ENCODE data around the gene MS4A15.

MS4A15 gene

DNA sequence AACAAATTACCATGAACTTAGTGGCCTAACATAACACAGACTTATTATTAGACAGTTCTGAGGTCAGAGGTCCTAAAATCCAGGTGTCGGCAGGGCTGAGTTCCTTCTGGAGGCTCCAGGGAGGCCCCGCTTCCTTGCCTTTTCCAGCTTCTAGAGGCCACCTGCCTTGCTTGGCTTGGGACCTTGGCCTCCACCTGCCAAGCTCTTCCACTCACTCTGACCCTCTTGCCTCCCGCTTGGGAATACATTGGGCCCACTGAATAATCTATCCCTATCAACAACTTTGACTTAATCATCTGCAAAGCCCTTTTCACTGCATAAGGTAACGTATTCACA is 25.3 kb downstream of the MS4A15 start:
- TF ChIP-seq, protein P1, sequence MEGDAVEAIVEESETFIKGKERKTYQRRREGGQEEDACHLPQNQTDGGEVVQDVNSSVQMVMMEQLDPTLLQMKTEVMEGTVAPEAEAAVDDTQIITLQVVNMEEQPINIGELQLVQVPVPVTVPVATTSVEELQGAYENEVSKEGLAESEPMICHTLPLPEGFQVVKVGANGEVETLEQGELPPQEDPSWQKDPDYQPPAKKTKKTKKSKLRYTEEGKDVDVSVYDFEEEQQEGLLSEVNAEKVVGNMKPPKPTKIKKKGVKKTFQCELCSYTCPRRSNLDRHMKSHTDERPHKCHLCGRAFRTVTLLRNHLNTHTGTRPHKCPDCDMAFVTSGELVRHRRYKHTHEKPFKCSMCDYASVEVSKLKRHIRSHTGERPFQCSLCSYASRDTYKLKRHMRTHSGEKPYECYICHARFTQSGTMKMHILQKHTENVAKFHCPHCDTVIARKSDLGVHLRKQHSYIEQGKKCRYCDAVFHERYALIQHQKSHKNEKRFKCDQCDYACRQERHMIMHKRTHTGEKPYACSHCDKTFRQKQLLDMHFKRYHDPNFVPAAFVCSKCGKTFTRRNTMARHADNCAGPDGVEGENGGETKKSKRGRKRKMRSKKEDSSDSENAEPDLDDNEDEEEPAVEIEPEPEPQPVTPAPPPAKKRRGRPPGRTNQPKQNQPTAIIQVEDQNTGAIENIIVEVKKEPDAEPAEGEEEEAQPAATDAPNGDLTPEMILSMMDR (conservative IDR thresholded peaks at IDR 0.05; ENCODE audit: low read depth, low read length) = no peak
- no peak for DNase-seq (ENCODE audit: low read depth)
- no peak overlapping the region for H3K4me3 ChIP-seq (ENCODE audit: low read depth, low read length)

DNA sequence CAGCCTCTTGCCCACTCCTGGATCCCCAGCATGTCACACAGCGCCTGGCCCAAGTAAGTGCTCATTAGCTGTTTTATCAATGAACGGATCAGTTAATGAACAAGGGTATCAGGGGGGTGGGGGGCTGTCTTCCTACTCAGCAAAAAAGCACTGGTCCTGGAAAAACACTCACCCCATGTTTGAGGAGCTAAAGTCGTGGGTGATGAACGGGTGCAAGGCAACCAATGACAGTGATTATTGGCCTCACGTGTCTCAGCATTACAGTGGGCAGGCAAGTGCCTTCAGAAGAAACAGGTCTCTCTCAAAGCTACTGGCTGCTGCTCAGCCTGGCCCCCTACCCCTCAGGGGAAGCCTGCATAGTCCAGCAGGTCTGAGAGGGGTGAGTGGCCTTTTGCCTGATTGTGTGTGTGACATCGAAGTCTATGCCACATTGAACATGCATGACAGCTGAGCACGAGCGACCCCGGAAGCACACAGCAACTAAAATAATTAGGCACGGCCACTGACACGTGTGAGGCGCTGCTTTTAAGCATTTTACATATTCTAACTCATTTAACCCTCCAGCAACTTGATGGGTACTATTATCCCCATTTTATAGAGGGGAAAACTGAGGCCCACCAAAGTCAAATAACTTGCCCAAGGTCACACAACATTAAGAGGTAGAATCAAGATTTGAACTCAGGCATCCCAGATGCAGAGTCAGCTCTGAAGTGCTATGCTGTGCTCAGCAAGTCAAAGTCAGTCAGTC is 25.9 kb downstream of the MS4A15 start:
- no peak overlapping the region for H3K4me3 ChIP-seq (ENCODE audit: low read depth, low read length)
- TF ChIP-seq, protein P1 (conservative IDR thresholded peaks at IDR 0.05; ENCODE audit: low read depth, low read length) = no peak
- no peak for DNase-seq (ENCODE audit: low read depth)

DNA sequence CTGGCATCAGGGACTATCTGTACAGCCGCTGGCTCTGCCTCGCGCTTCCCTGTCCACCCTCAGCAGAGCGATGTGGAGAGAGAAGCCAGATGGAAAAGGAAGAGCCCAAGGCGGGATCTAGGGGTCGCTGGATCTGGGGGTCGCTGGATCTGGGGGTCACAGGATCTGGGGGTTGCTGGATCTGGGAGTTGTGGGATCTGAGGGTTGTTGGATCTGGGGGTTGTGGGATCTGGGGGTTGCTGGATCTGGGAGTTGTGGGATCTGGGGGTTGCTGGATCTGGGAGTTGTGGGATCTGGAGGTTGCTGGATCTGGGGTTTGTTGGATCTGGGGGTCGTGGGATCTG is 26.4 kb downstream of the MS4A15 start:
- DNase-seq (ENCODE audit: low read depth) = no peak
- TF ChIP-seq, protein P1 (conservative IDR thresholded peaks at IDR 0.05; ENCODE audit: low read depth, low read length) = no peak
- H3K4me3 ChIP-seq (ENCODE audit: low read depth, low read length) = no peak overlapping the region

DNA sequence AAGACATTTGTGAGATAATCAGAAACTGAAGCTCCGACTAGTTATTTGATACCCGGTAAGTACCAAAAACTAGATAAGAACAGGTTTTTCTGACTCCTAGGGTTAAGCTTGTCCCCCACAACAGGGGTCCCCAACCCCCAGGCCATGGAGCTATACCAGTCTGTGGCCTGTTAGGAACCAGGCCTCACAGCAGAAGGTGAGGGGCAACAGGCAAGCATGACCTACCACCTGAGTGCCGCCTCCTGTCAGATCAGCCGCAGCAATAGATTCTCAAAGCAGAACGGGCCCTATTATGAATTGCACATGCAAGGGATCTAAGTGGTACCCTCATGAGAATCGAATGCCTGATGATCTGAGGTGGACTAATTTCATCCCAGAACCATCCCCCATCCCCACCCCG is 27.2 kb downstream of the MS4A15 start:
- no peak overlapping the region for H3K4me3 ChIP-seq (ENCODE audit: low read depth, low read length)
- TF ChIP-seq, protein P1 (conservative IDR thresholded peaks at IDR 0.05; ENCODE audit: low read depth, low read length) = no peak
- no peak for DNase-seq (ENCODE audit: low read depth)

DNA sequence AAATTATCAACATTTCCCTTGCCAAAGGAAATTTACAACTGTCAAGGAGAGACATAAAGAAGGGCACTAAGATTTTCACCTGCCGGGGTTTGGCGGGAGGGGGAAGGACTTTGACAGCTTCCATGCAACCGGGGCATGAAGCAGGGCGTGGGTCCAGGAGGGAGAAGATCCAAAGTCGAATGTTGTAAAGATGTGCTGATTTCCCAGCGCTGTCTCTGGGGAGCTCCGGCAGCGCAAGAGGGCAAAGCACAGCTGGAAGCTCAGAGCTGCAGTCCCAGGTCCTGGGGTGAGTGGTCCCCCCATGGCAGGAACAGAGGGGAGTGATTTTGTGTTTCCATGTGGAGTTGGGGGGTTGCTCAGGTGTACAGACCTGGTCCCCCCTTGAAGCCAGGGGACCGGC is 28.5 kb downstream of the MS4A15 start, which contains the start of gene MS4A10:
Gene MS4A10, plus strand, starts transcription at position 198 of the 400 bp plus-strand sequence. CDS start 5,003 bp downstream, outside the sequence.
- no peak for DNase-seq (ENCODE audit: low read depth)
- TF ChIP-seq, protein P1 (conservative IDR thresholded peaks at IDR 0.05; ENCODE audit: low read depth, low read length) = no peak
- no peak within 1 kb of the TSS for H3K4me3 ChIP-seq (ENCODE audit: low read depth, low read length)

DNA sequence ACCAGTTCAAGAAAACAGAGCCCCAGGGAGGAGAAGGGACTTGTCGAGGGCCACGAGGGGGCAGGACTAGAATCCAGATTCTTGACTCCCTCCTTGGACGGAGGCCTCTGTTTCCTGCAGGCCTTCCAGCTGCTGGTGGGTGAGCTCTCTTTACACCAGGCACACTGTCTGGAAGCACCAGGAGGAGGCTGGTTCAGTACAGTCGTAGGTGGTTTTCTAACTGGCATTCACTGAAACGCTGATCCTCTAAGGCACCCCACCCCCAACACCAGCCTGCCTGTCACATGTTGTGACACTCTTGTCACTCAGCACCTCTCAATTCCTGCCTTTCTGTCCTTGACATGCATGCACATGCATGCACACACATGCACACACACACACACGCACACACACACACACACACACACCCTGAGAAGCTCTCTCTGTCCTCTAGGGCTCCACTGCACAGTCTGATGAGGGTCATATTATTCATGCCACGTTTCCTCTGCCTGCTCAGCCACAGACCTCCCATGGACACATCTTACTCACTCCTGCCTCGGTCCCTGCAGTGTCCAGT is 29.2 kb downstream of the MS4A15 start:
- TF ChIP-seq, protein P1 (conservative IDR thresholded peaks at IDR 0.05; ENCODE audit: low read depth, low read length) = peak; percentile 26
- no peak overlapping the region for H3K4me3 ChIP-seq (ENCODE audit: low read depth, low read length)
- DNase-seq (ENCODE audit: low read depth) = peak; percentile 72

Data from choroid plexus epithelial cell (primary cell).